Natural killer cell (primary cell): Measurements from ENCODE around the gene TAS2R41. TPM values are rescaled to one million over a fixed set of nuclear protein-coding genes. Genes with fewer than 3 reads are reported as not detected.

Experiments used
- ATAC-seq, 3 donors: fragments of 150-1000 bp in 2 of 3; fragments of 200-7000 bp in 1 of 3; cut with Tn5 transposase; 1 replicate in 1 of 3; 2 replicates in 2 of 3; pipeline ENCODE4 v1.10.0; 2021; ENCODE audit warnings: mild to moderate bottlenecking in 2 of 3, moderate library complexity in 2 of 3
- DNase-seq, 2 donors: peaks; one replicate each; pipeline versions ENCODE4 v3.0.0 to v3.0.0-alpha.2; 2013 to 2021; ENCODE audit warnings: mixed read lengths in 1 of 2
- H3K27ac ChIP-seq: one replicate; pipeline ENCODE4 v1.5.1; 2013; ENCODE audit warnings: mild to moderate bottlenecking, low read length
- H3K27me3 ChIP-seq: one replicate; pipeline ENCODE4 v1.6.1; 2013; ENCODE audit warnings: low read length; ENCODE audit not compliant: control insufficient read depth, insufficient read depth
- H3K36me3 ChIP-seq: one replicate; pipeline ENCODE4 v1.6.1; 2013; ENCODE audit warnings: low read length; ENCODE audit not compliant: control insufficient read depth, insufficient read depth
- H3K4me1 ChIP-seq: one replicate; pipeline ENCODE4 v1.6.1; 2013; ENCODE audit warnings: low read length; ENCODE audit not compliant: control insufficient read depth, insufficient read depth
- H3K4me3 ChIP-seq: one replicate; pipeline ENCODE4 v1.5.1; 2013; ENCODE audit warnings: low read length
- H3K9me3 ChIP-seq: one replicate; pipeline ENCODE4 v1.6.1; 2013; ENCODE audit warnings: low read length; ENCODE audit not compliant: control insufficient read depth, insufficient read depth
- H3K27ac Mint-ChIP-seq, 2 donors: one replicate each; pipeline ENCODE4 v1.8.0; 2022; ENCODE audit warnings: mild to moderate bottlenecking in 2 of 2, mixed read lengths in 2 of 2, moderate library complexity in 1 of 2
- H3K27me3 Mint-ChIP-seq, 2 donors: one replicate each; pipeline ENCODE4 v1.8.0; 2022; ENCODE audit warnings: low read depth in 2 of 2, mixed read lengths in 2 of 2
- H3K36me3 Mint-ChIP-seq: one replicate; pipeline ENCODE4 v1.8.0; 2022; ENCODE audit warnings: mixed read lengths
- H3K4me1 Mint-ChIP-seq, 2 donors: one replicate each; pipeline ENCODE4 v1.8.0; 2022; ENCODE audit warnings: mixed read lengths in 2 of 2
- H3K4me3 Mint-ChIP-seq: one replicate; pipeline ENCODE4 v1.8.0; 2022; ENCODE audit warnings: mild to moderate bottlenecking, moderate library complexity, mixed read lengths
- H3K9me3 Mint-ChIP-seq, 2 donors: one replicate each; pipeline ENCODE4 v1.8.0; 2022; ENCODE audit warnings: mixed read lengths in 2 of 2
- WGBS: methylation state at CpG from one replicate; pipeline ENCODE4 v1.1.7; 2013; ENCODE audit warnings: missing lambda C conversion rate; ENCODE audit not compliant: insufficient coverage; 5-methylcytosine and 5-hydroxymethylcytosine counted together
- intact Hi-C: fragments of 100-400 bp; cut with micrococcal nuclease; formaldehyde crosslinking; loops from one replicate; pipeline ENCODE4 v1.14.2; 2022
- total RNA-seq, 4 donors: library from RNA; stranded (reverse); fragments of 120-200 nt in 1 of 4; gene quantifications; one replicate each; pipeline versions ENCODE4 v1.2.3 to v1.2.4, GENCODE V29; 2013 to 2022
- TF ChIP-seq, protein P1 (sequence below): fragments of 200-600 bp; IDR thresholded peaks from one replicate; pipeline ENCODE4 v1.8.0; 2022; ENCODE audit warnings: antibody characterized with exemption

The TAS2R41 gene
- total RNA-seq, 3 donors from 2014 or later (not counting 1 experiment from before 2014, with no cell fraction given), result not detected

DNA sequence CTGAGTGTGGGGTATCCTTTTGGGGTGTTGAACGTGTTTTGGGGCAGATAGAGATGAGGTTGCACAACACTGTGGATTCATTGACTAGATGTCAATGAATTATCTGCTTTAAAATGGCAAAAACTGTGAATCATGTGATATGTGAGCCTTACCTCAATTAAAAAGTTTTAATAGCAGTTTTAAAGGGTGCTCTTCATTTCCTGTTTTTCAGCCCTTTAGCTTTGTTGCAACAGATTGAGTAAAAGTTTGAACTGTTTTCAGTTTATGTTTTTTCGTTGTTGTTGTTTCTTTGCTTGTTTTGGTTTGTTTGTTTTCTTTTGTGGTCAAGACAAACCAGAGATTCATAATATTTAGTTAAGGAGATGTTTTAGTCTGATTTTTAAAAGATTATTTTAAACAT, 9.4 kb downstream of the TAS2R41 start:
- no peaks in the 10 kb centered on the region for H3K27me3 ChIP-seq
- no peaks in the 10 kb centered on the region for H3K4me1 Mint-ChIP-seq
- H3K36me3 Mint-ChIP-seq, result no peaks in the 10 kb centered on the region
- no peaks in the 10 kb centered on the region for H3K4me1 ChIP-seq
- H3K4me3 Mint-ChIP-seq, result no peak overlapping the region
- WGBS, result 68% methylated on average over 2 of the region's 2 CpGs
- TF ChIP-seq, protein P1, sequence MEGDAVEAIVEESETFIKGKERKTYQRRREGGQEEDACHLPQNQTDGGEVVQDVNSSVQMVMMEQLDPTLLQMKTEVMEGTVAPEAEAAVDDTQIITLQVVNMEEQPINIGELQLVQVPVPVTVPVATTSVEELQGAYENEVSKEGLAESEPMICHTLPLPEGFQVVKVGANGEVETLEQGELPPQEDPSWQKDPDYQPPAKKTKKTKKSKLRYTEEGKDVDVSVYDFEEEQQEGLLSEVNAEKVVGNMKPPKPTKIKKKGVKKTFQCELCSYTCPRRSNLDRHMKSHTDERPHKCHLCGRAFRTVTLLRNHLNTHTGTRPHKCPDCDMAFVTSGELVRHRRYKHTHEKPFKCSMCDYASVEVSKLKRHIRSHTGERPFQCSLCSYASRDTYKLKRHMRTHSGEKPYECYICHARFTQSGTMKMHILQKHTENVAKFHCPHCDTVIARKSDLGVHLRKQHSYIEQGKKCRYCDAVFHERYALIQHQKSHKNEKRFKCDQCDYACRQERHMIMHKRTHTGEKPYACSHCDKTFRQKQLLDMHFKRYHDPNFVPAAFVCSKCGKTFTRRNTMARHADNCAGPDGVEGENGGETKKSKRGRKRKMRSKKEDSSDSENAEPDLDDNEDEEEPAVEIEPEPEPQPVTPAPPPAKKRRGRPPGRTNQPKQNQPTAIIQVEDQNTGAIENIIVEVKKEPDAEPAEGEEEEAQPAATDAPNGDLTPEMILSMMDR, result no peak
- no peaks in the 10 kb centered on the region for H3K9me3 Mint-ChIP-seq
- ATAC-seq (no peak), DNase-seq (no peak)
- H3K27ac Mint-ChIP-seq, result no peak overlapping the region
- no peak overlapping the region for H3K27ac ChIP-seq
- no peaks in the 10 kb centered on the region for H3K36me3 ChIP-seq
- H3K9me3 ChIP-seq, result no peaks in the 10 kb centered on the region
- no peak overlapping the region for H3K4me3 ChIP-seq
- intact Hi-C loops, result no loop called here
- H3K27me3 Mint-ChIP-seq, result peaks cover 0 to 3% of the 10 kb centered on the region in 2 donors

DNA sequence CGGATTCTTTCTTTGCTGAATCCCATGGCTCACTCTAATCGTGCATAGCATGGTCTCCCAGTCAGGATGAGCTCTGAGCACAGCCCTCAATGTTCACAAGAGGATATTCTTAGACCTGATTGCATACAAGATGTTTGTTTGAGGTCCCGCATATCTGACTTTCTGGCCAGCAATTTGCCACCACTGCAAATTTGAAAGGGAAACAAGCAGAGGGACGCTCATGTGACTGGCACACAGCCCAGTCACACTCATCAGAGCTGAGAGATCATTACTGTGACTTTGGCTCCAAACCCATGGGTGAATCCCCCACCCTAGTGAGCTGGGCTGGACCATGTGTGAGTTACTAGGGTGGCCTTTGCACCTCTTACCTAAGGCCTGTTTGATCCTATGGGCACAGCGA, 9.9 kb downstream of the TAS2R41 start:
- no peak overlapping the region for H3K27ac Mint-ChIP-seq
- H3K4me3 ChIP-seq, result no peak overlapping the region
- intact Hi-C loops, result no loop called here
- no peaks in the 10 kb centered on the region for H3K9me3 ChIP-seq
- no peak overlapping the region for H3K27ac ChIP-seq
- no peaks in the 10 kb centered on the region for H3K4me1 Mint-ChIP-seq
- no peaks in the 10 kb centered on the region for H3K4me1 ChIP-seq
- no peaks in the 10 kb centered on the region for H3K36me3 Mint-ChIP-seq
- ATAC-seq, result no peak
- peaks cover 0 to 3% of the 10 kb centered on the region in 2 donors for H3K27me3 Mint-ChIP-seq
- WGBS, result 52% methylated on average over 5 of the region's 5 CpGs
- H3K4me3 Mint-ChIP-seq, result no peak overlapping the region
- no peak for DNase-seq
- TF ChIP-seq, protein P1, result no peak
- no peaks in the 10 kb centered on the region for H3K27me3 ChIP-seq
- no peaks in the 10 kb centered on the region for H3K36me3 ChIP-seq
- H3K9me3 Mint-ChIP-seq, result no peaks in the 10 kb centered on the region

DNA sequence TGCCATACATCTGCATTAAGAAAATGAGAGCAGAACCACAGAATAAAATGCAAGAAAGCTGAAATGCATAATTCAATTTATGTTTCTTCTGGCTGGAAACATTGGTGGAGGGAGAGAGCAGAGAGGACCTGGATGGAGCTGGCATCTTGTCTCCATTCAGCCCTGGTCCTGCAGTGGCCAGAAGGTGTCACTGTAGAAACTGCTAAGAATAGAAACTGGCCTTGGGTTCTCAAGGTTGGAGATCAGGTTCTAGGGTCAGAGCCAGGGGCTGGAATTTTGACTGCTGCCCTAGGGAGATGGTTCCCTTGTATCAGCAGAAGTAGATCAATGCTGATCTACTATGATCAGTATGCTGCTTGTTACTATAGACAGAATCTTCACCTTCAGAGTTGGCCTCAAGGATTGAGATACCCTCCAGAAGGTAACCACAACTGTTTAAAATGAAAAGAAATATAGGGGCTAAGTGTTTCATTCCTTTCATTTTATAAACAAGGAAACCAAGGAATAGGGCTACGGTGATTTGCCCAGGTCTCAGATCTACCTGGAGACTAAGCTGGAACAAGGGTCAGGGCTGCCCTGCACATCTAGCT, 13.1 kb downstream of the TAS2R41 start:
- Histone ChIP-seq H3K27ac (no peak overlapping the region), H3K27me3 (no peaks in the 10 kb centered on the region), H3K9me3 (no peaks in the 10 kb centered on the region), H3K36me3 (no peaks in the 10 kb centered on the region), H3K4me3 (no peak overlapping the region), H3K4me1 (no peaks in the 10 kb centered on the region)
- Mint-ChIP-seq H3K27ac (no peak overlapping the region), H3K27me3 (peaks cover 0 to 3% of the 10 kb centered on the region in 2 donors), H3K4me3 (no peak overlapping the region), H3K4me1 (no peaks in the 10 kb centered on the region), H3K9me3 (no peaks in the 10 kb centered on the region), H3K36me3 (no peaks in the 10 kb centered on the region)
- intact Hi-C loops, result no loop called here
- 100% methylated on average over 1 of the region's 1 CpG for WGBS
- DNase-seq, result peak in 1 of 2 donors; percentile 17
- peak in 1 of 3 donors; percentile 45 for ATAC-seq
- TF ChIP-seq, protein P1, result no peak

DNA sequence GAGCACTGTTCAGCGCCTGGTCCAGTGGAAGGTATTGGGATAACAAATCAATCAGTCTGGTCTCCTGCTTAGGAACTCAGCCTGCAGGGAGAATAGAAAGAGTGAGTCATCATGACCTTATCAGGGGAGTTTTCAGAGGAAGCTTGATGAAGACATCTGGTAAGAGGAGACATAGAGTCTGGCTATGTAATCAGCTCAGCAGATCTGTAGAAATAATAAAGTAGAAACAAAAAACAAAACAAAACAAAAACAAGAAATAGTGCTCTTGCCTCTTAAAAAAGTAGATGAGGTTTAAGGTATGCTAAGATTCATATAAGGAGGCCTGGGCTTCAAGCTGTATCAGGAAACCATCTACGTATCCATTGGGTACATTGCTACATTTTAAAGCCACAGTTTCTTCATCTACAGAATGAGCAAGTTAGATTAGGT, 14.4 kb downstream of the TAS2R41 start:
- Mint-ChIP-seq H3K36me3 (no peaks in the 10 kb centered on the region), H3K4me1 (no peaks in the 10 kb centered on the region), H3K4me3 (no peak overlapping the region), H3K9me3 (no peaks in the 10 kb centered on the region), H3K27ac (no peak overlapping the region), H3K27me3 (peaks cover 3 to 6% of the 10 kb centered on the region in 2 donors)
- DNase-seq, result peak in 1 of 2 donors; percentile 9
- 100% methylated on average over 1 of the region's 2 CpGs for WGBS
- H3K4me1 ChIP-seq, result no peaks in the 10 kb centered on the region
- H3K27me3 ChIP-seq, result no peaks in the 10 kb centered on the region
- no peak overlapping the region for H3K4me3 ChIP-seq
- ATAC-seq, result no peak
- TF ChIP-seq, protein P1, result no peak
- intact Hi-C loops, result no loop called here
- no peaks in the 10 kb centered on the region for H3K9me3 ChIP-seq
- no peaks in the 10 kb centered on the region for H3K36me3 ChIP-seq
- H3K27ac ChIP-seq, result no peak overlapping the region
